Caki2 (cell line): ENCODE results near the gene RETREG2. TPM values are rescaled to one million over a fixed set of nuclear protein-coding genes. Genes with fewer than 3 reads are reported as not detected.

Experiments
- DNase-seq: peaks from one replicate; pipeline ENCODE4 v3.0.0-alpha.2; 2015; ENCODE audit warnings: low read depth
- in situ Hi-C: cut with HindIII; loops from 2 replicates; pipeline ENCODE4 v1.10.0; 2016; ENCODE audit warnings: low sequenced_read_pairs, low pct_unique_long_range_greater_than_20kb, mixed read lengths
- total RNA-seq: library from RNA; depleted of rRNA; stranded (reverse); fragments of >200 nt; shearing (Covaris generic); gene quantifications from 2 replicates; pipeline ENCODE4 v1.2.3, GENCODE V29; 2014; ENCODE audit warnings: low replicate concordance; rRNA removed

RETREG2 gene
- total RNA-seq, 1 experiment from 2014 or later: 72.1 TPM

GRCh38 chr2:219225350-219225749 lies 47.3 kb downstream of the RETREG2 start:
- in situ Hi-C loops: no loop called here
- no peak for DNase-seq

- no peak for DNase-seq
- in situ Hi-C loops: no loop called here
Measured at GRCh38 chr2:219228041-219228910, 50.2 kb downstream of the RETREG2 start.

GRCh38 chr2:219228911-219229304 lies 50.8 kb downstream of the RETREG2 start:
- in situ Hi-C loops: no loop called here
- DNase-seq: no peak

GRCh38 chr2:219229305-219230058 lies 51.4 kb downstream of the RETREG2 start, which contains the start of the genes ANKZF1 and ATG9A:
ANKZF1 (plus strand) TSS chr2:219229806; CDS start chr2:219230258, 452 bp downstream.
ATG9A (minus strand) TSS chr2:219229636; CDS start chr2:219228024, 1,612 bp downstream.
- DNase-seq: peak; percentile 96
- in situ Hi-C loops: no loop called here

- DNase-seq: peak; percentile 54
- in situ Hi-C loops: no loop called here
Measured at GRCh38 chr2:219230059-219230540, 52.0 kb downstream of the RETREG2 start.

- in situ Hi-C loops: no loop called here
- no peak for DNase-seq
Measured at GRCh38 chr2:219234331-219234730, 56.3 kb downstream of the RETREG2 start.

Other genes starting within 250 kb of the RETREG2 start
- gene CDK5R2, start 218.6 kb upstream of the RETREG2 start, total RNA-seq: 0.78 TPM in 1 of 2 replicates, not detected in the other
- not detected in 2 replicates for gene FEV, start 193.1 kb upstream of the RETREG2 start, total RNA-seq
- gene CRYBA2, start 184.9 kb upstream of the RETREG2 start, total RNA-seq: not detected in 2 replicates
- gene CFAP65, start 136.8 kb upstream of the RETREG2 start, total RNA-seq: not detected in 2 replicates
- not detected in 2 replicates for gene IHH, start 117.4 kb upstream of the RETREG2 start, total RNA-seq
- 17.4 and 21.5 TPM in 2 replicates for gene NHEJ1, start 17.5 kb upstream of the RETREG2 start, total RNA-seq
- 0.07 and 0.70 TPM in 2 replicates for gene SLC23A3, start 8.2 kb upstream of the RETREG2 start, total RNA-seq
- gene CNPPD1, start 1.4 kb upstream of the RETREG2 start, total RNA-seq: 24.6 and 28.9 TPM in 2 replicates
- gene ZFAND2B, start 28.5 kb downstream of the RETREG2 start, total RNA-seq: 32.5 and 42.0 TPM in 2 replicates
- 80.0 and 81.7 TPM in 2 replicates for gene ABCB6, start 40.7 kb downstream of the RETREG2 start, total RNA-seq
- gene ATG9A, start 51.4 kb downstream of the RETREG2 start, total RNA-seq: 18.6 and 39.2 TPM in 2 replicates
- 20.7 and 45.6 TPM in 2 replicates for gene ANKZF1, start 51.5 kb downstream of the RETREG2 start, total RNA-seq
- 26.1 and 35.4 TPM in 2 replicates for gene GLB1L, start 67.2 kb downstream of the RETREG2 start, total RNA-seq
- gene STK16, start 67.2 kb downstream of the RETREG2 start, total RNA-seq: 45.2 and 60.8 TPM in 2 replicates
- gene TUBA4B, start 75.0 kb downstream of the RETREG2 start, total RNA-seq: 0.10 TPM in 1 of 2 replicates, not detected in the other
- 23.9 and 24.9 TPM in 2 replicates for gene TUBA4A, start 75.6 kb downstream of the RETREG2 start, total RNA-seq
- gene DNAJB2, start 101.1 kb downstream of the RETREG2 start, total RNA-seq: 17.0 and 50.6 TPM in 2 replicates
- not detected in 2 replicates for gene PTPRN, start 131.1 kb downstream of the RETREG2 start, total RNA-seq
- not detected in 2 replicates for gene RESP18, start 154.5 kb downstream of the RETREG2 start, total RNA-seq
- 76.8 and 84.9 TPM in 2 replicates for gene DNPEP, start 209.6 kb downstream of the RETREG2 start, total RNA-seq
- gene DES, start 240.1 kb downstream of the RETREG2 start, total RNA-seq: 4.9 TPM in 1 of 2 replicates, not detected in the other